Aorta (tissue), 5 donors: ENCODE data around the gene VSTM5. TPM values are rescaled to one million over a fixed set of nuclear protein-coding genes. Genes with fewer than 3 reads are reported as not detected.
"Not testable (repeated sequence)": the region's sequence is repeated elsewhere in the genome, so short reads cannot be mapped to it uniquely, and the experiment has no call there.

Experiments
- ATAC-seq: fragments of 200-7000 bp; cut with Tn5 transposase; one replicate; pipeline ENCODE4 v1.9.1; 2022; ENCODE audit warnings: moderate library complexity; ENCODE audit not compliant: low FRiP score
- DNase-seq, 2 donors: peaks; one replicate each; pipeline ENCODE4 v3.0.0-alpha.2; 2020
- H3K27ac ChIP-seq, 2 donors: one replicate each; pipeline ENCODE4 v1.5.1; 2013; ENCODE audit warnings: low read length in 2 of 2, mild to moderate bottlenecking in 2 of 2, moderate library complexity in 2 of 2, control low read depth in 1 of 2, inconsistent platforms in 1 of 2, low read depth in 1 of 2
- H3K27me3 ChIP-seq, 2 donors: one replicate each; pipeline ENCODE4 v1.6.1; 2013; ENCODE audit warnings: control low read depth in 1 of 2, low read length in 1 of 2, mild to moderate bottlenecking in 1 of 2, moderate library complexity in 1 of 2; ENCODE audit not compliant: insufficient read depth in 2 of 2, control insufficient read depth in 1 of 2
- H3K36me3 ChIP-seq, 2 donors: one replicate each; pipeline ENCODE4 v1.6.1; 2013; ENCODE audit warnings: control low read depth in 1 of 2, low read length in 1 of 2, mild to moderate bottlenecking in 1 of 2; ENCODE audit not compliant: insufficient read depth in 2 of 2, control insufficient read depth in 1 of 2
- H3K4me1 ChIP-seq, 2 donors: one replicate each; pipeline ENCODE4 v1.6.1; 2013; ENCODE audit warnings: low read length in 2 of 2, control low read depth in 1 of 2, mild to moderate bottlenecking in 1 of 2, moderate library complexity in 1 of 2; ENCODE audit not compliant: insufficient read depth in 2 of 2, control insufficient read depth in 1 of 2
- H3K4me3 ChIP-seq, 2 donors: one replicate each; pipeline ENCODE4 v1.5.1; 2013; ENCODE audit warnings: low read length in 2 of 2, control low read depth in 1 of 2, mild to moderate bottlenecking in 1 of 2
- H3K9me3 ChIP-seq: one replicate; pipeline ENCODE4 v1.6.1; 2013; ENCODE audit warnings: mild to moderate bottlenecking, low read length; ENCODE audit not compliant: control insufficient read depth
- WGBS, 2 donors: extraction: QIAGEN DNeasy Blood & Tissue Kit; methylation state at CpG; one replicate each; pipeline ENCODE4 v1.1.7; 2013; 5-methylcytosine and 5-hydroxymethylcytosine counted together
- intact Hi-C, 2 donors: fragments of 100-400 bp; cut with DNase I; formaldehyde crosslinking; loops; one replicate each; pipeline versions ENCODE4 v1.14.2 to v1.15.0; 2022
- long read RNA-seq, 2 donors: library from polyadenylated mRNA; unstranded; transcript quantifications; one replicate each; pipeline ENCODE4 v2.0.0, GENCODE V29; 2020 to 2021
- polyA plus RNA-seq, 2 donors: library from polyadenylated mRNA; stranded (reverse); fragments of 200-250 nt; gene quantifications; one replicate each; pipeline ENCODE4 v1.2.3, GENCODE V29; 2013
- total RNA-seq, 2 donors: library from RNA; stranded (reverse); fragmentation: NEBNext Ultra II Directional; extraction: Animal tissue kit (Norgen Biotek cat#: 25700); gene quantifications; one replicate each; pipeline ENCODE4 v1.2.1, GENCODE V29; 2021
- donor health status: healthy with polysubstance abuse.
- donor health status: Bipolar disorder and iron deficiency.
- donor health status: DM: no; HTN: no; CAD: no.
- donor health status: DM: no; HTN: no; CAD: no.
- donor health status: DM: yes; HTN: yes; CAD: no.

Gene VSTM5
- total RNA-seq: under 1 TPM; 0.36 to 0.87 TPM
- polyA plus RNA-seq: not detected
- long read RNA-seq, donor 1: 0 reads
- long read RNA-seq, donor 2: 0 reads

GRCh38 chr11:93850594-93851018 is at the start of gene VSTM5:
Gene VSTM5 (minus strand): TSS chr11:93850618. CDS start chr11:93850502, 116 bp downstream.
- Histone ChIP-seq H3K27me3 (no peaks in the 10 kb centered on the region), H3K4me1 (no peaks in the 10 kb centered on the region), H3K27ac (no peak within 1 kb of the TSS), H3K36me3 (no peaks in the 10 kb centered on the region), H3K9me3 (no peaks in the 10 kb centered on the region), H3K4me3 (peak within 1 kb of the TSS; percentile 70 to 77)
- no peak for ATAC-seq
- no peak for DNase-seq
- intact Hi-C loops: no loop called here
- 20 to 21% methylated on average over 6 of the region's 6 CpGs for WGBS, 2 donors

- ATAC-seq (peak; percentile 79), DNase-seq (no peak)
- H3K4me1 ChIP-seq: no peaks in the 10 kb centered on the region
- H3K27ac ChIP-seq: no peak overlapping the region
- intact Hi-C loops: loop anchor here (5.0 to 10.0 kb wide), 2 partner anchors 522 to 600 kb away; partner anchors contain the start of genes ANKRD49 (in 1 of the 2) and MRE11 (in 1 of the 2)
- H3K27me3 ChIP-seq: no peaks in the 10 kb centered on the region
- 32 to 39% methylated on average over 5 of the region's 5 CpGs for WGBS, 2 donors
- H3K4me3 ChIP-seq: no peak overlapping the region
- no peaks in the 10 kb centered on the region for H3K9me3 ChIP-seq
- H3K36me3 ChIP-seq: no peaks in the 10 kb centered on the region
These were observed 44.9 kb upstream of the VSTM5 start for GRCh38 chr11:93895106-93895862.

GRCh38 chr11:93890391-93891051 is 40.1 kb upstream of the VSTM5 start:
- Histone ChIP-seq H3K4me1 (no peaks in the 10 kb centered on the region), H3K36me3 (no peaks in the 10 kb centered on the region), H3K4me3 (no peak overlapping the region), H3K27ac (no peak overlapping the region), H3K27me3 (no peaks in the 10 kb centered on the region), H3K9me3 (no peaks in the 10 kb centered on the region)
- intact Hi-C loops: loop anchor here in 1 of 2 donors (10.0 kb wide), 1 partner anchor 604 kb away; the partner anchor contains the start of genes ANKRD49 and MRE11
- no peak for DNase-seq
- ATAC-seq: no peak
- 89 to 97% methylated on average over 3 of the region's 3 CpGs for WGBS, 2 donors

GRCh38 chr11:93887111-93887510 is 36.7 kb upstream of the VSTM5 start:
- Histone ChIP-seq H3K4me3 (no peak overlapping the region), H3K4me1 (no peaks in the 10 kb centered on the region), H3K27me3 (no peaks in the 10 kb centered on the region), H3K36me3 (no peaks in the 10 kb centered on the region), H3K27ac (no peak overlapping the region), H3K9me3 (peaks cover 3% of the 10 kb centered on the region)
- intact Hi-C loops: no loop called here
- DNase-seq: no peak
- no peak for ATAC-seq
- WGBS, 2 donors: 94 to 96% methylated on average over 5 of the region's 5 CpGs

GRCh38 chr11:93879114-93879513 is 28.7 kb upstream of the VSTM5 start:
- H3K4me1 ChIP-seq, intact Hi-C loops, H3K9me3 ChIP-seq, DNase-seq, ATAC-seq, H3K27me3 ChIP-seq, H3K36me3 ChIP-seq, H3K27ac ChIP-seq, H3K4me3 ChIP-seq: not testable (repeated sequence)

- Histone ChIP-seq H3K4me1 (no peaks in the 10 kb centered on the region), H3K36me3 (no peaks in the 10 kb centered on the region), H3K27me3 (no peaks in the 10 kb centered on the region), H3K9me3 (peaks cover 2% of the 10 kb centered on the region), H3K27ac (no peak overlapping the region), H3K4me3 (no peak overlapping the region)
- 77 to 83% methylated on average over 3 of the region's 3 CpGs for WGBS, 2 donors
- DNase-seq: no peak
- no peak for ATAC-seq
- intact Hi-C loops: no loop called here
These were observed 25.2 kb upstream of the VSTM5 start for GRCh38 chr11:93875637-93876036.

- no peak overlapping the region for H3K4me3 ChIP-seq
- DNase-seq: no peak
- intact Hi-C loops: no loop called here
These were observed 21.1 kb upstream of the VSTM5 start for GRCh38 chr11:93871526-93871925.

GRCh38 chr11:93870616-93871015 is 20.2 kb upstream of the VSTM5 start:
- 84 to 94% methylated on average over 3 of the region's 3 CpGs for WGBS, 2 donors
- H3K27ac ChIP-seq: no peak overlapping the region
- no peaks in the 10 kb centered on the region for H3K9me3 ChIP-seq
- DNase-seq (no peak), ATAC-seq (no peak)
- no peaks in the 10 kb centered on the region for H3K4me1 ChIP-seq
- no peaks in the 10 kb centered on the region for H3K27me3 ChIP-seq
- intact Hi-C loops: no loop called here
- H3K36me3 ChIP-seq: no peaks in the 10 kb centered on the region
- no peak overlapping the region for H3K4me3 ChIP-seq

More at GRCh38 chr11:93871526-93871925, 21.1 kb upstream of the VSTM5 start:
- H3K27me3 ChIP-seq: no peaks in the 10 kb centered on the region
- no peak overlapping the region for H3K27ac ChIP-seq
- H3K36me3 ChIP-seq: no peaks in the 10 kb centered on the region
- H3K9me3 ChIP-seq: no peaks in the 10 kb centered on the region
- no peaks in the 10 kb centered on the region for H3K4me1 ChIP-seq
- no peak for ATAC-seq

- no peaks in the 10 kb centered on the region for H3K27me3 ChIP-seq
- no peak overlapping the region for H3K4me3 ChIP-seq
- no peak for ATAC-seq
- 89 to 91% methylated on average over 7 of the region's 7 CpGs for WGBS, 2 donors
- no peak for DNase-seq
- no peaks in the 10 kb centered on the region for H3K36me3 ChIP-seq
- H3K4me1 ChIP-seq: no peaks in the 10 kb centered on the region
- intact Hi-C loops: no loop called here
- no peak overlapping the region for H3K27ac ChIP-seq
- H3K9me3 ChIP-seq: no peaks in the 10 kb centered on the region
These were observed 19.4 kb upstream of the VSTM5 start for GRCh38 chr11:93869830-93870229.
